ENCODE measurements around the gene PPP1R14D.

- TF ChIP-seq EZH2 (IDR thresholded peaks at IDR 0.05) = no peak
- TF ChIP-seq POLR2AphosphoS5 (IDR thresholded peaks at IDR 0.05; ENCODE audit: borderline replicate concordance, low read depth, low read length) = no peak
- TF ChIP-seq FOXP2 (optimal IDR thresholded peaks at IDR 0.05; ENCODE audit: control extremely low read depth, extremely low read length, insufficient read depth) = no peak
Observed at GRCh38 chr15:40796041-40796440, 32.5 kb downstream of the PPP1R14D start.

Measured in SK-N-MC (cell line).